GM23338 (cell line): Measurements from ENCODE around the gene TOMM5. TPM values are rescaled to one million over a fixed set of nuclear protein-coding genes. Genes with fewer than 3 reads are reported as not detected.

Source experiments
- ATAC-seq: fragments of 200-7000 bp; cut with Tn5 transposase; 3 replicates; pipeline ENCODE4 v1.9.1; 2020
- DNase-seq: peaks from one replicate; pipeline ENCODE4 v3.0.0-alpha.2; 2015; ENCODE audit warnings: low spot score
- H2AFZ ChIP-seq: fragments of 200-600 bp; sonication (generic); 2 replicates; pipeline ENCODE4 v1.8.0; 2016; ENCODE audit warnings: antibody characterized with exemption, mild to moderate bottlenecking, moderate library complexity
- H3F3A ChIP-seq: fragments of 200-600 bp; sonication (generic); replicated peaks from 2 replicates; pipeline ENCODE4 v1.8.0; 2017; ENCODE audit warnings: antibody characterized with exemption, mixed run types, low read depth
- H3K27ac ChIP-seq: fragments of 200-600 bp; sonication (generic); 2 replicates; pipeline ENCODE4 v1.6.1; 2016; ENCODE audit warnings: low read depth
- H3K27me3 ChIP-seq: fragments of 200-600 bp; sonication (generic); 2 replicates; pipeline ENCODE4 v1.8.0; 2016; ENCODE audit warnings: mild to moderate bottlenecking, mixed run types, moderate library complexity; ENCODE audit not compliant: insufficient read depth
- H3K36me3 ChIP-seq: fragments of 200-600 bp; sonication (generic); 2 replicates; pipeline ENCODE4 v1.8.0; 2016; ENCODE audit warnings: mild to moderate bottlenecking; ENCODE audit not compliant: insufficient read depth
- H3K4me1 ChIP-seq: fragments of 200-600 bp; sonication (generic); 2 replicates; pipeline ENCODE4 v1.8.0; 2016; ENCODE audit warnings: mild to moderate bottlenecking, moderate library complexity; ENCODE audit not compliant: insufficient read depth
- H3K4me2 ChIP-seq: fragments of 200-600 bp; sonication (generic); 2 replicates; pipeline ENCODE4 v1.7.1; 2017; ENCODE audit warnings: mixed run types
- H3K4me3 ChIP-seq: fragments of 200-600 bp; sonication (generic); 2 replicates; pipeline ENCODE4 v1.6.1; 2016; ENCODE audit warnings: mixed run types
- H3K79me2 ChIP-seq: fragments of 200-600 bp; sonication (generic); replicated peaks from 2 replicates; pipeline ENCODE4 v1.8.0; 2017; ENCODE audit warnings: mild to moderate bottlenecking; ENCODE audit not compliant: insufficient read depth
- H3K9me2 ChIP-seq: fragments of 200-600 bp; sonication (generic); 2 replicates; pipeline ENCODE4 v1.8.0; 2017; ENCODE audit not compliant: insufficient read depth
- H4K20me1 ChIP-seq: fragments of 200-600 bp; sonication (generic); replicated peaks from 2 replicates; pipeline ENCODE4 v1.8.0; 2017; ENCODE audit warnings: mild to moderate bottlenecking; ENCODE audit not compliant: insufficient read depth
- H3K27ac Mint-ChIP-seq: 2 replicates; pipeline ENCODE4 v1.8.0; 2020; ENCODE audit warnings: inconsistent platforms, mild to moderate bottlenecking, moderate library complexity, mixed read lengths
- H3K27me3 Mint-ChIP-seq: 3 replicates; pipeline ENCODE4 v1.8.0; 2022; ENCODE audit warnings: low read depth, mild to moderate bottlenecking, moderate library complexity, mixed read lengths, inconsistent platforms; ENCODE audit not compliant: insufficient read depth, poor library complexity
- H3K36me3 Mint-ChIP-seq: 3 replicates; pipeline ENCODE4 v1.8.0; 2021; ENCODE audit warnings: low read depth, mild to moderate bottlenecking, inconsistent platforms, moderate library complexity, mixed read lengths
- H3K4me1 Mint-ChIP-seq: 3 replicates; pipeline ENCODE4 v1.8.0; 2020; ENCODE audit warnings: mild to moderate bottlenecking, inconsistent platforms, mixed read lengths
- H3K4me3 Mint-ChIP-seq: 3 replicates; pipeline ENCODE4 v1.8.0; 2021; ENCODE audit warnings: moderate library complexity, mild to moderate bottlenecking, inconsistent platforms, mixed read lengths
- H3K9me3 Mint-ChIP-seq: 3 replicates; pipeline ENCODE4 v1.8.0; 2020; ENCODE audit warnings: moderate library complexity, mild to moderate bottlenecking, inconsistent platforms, mixed read lengths
- CREB1 ChIP-seq: fragments of 250-450 bp; sonication (Bioruptor Pico); IDR thresholded peaks from 2 replicates; pipeline ENCODE4 v1.5.0; 2020; ENCODE audit warnings: low read depth, mild to moderate bottlenecking, moderate library complexity
- CTCF ChIP-seq, 2 experiments: fragments of 200-600 bp in 1 of 2; sonication (generic) in 1 of 2; conservative IDR thresholded peaks; 2 replicates each; pipeline versions ENCODE4 v1.5.1 to v1.6.1; 2016 to 2017; ENCODE audit warnings: antibody characterized with exemption in 2 of 2, low read depth in 2 of 2, mild to moderate bottlenecking in 2 of 2, moderate library complexity in 1 of 2
- ETS1 ChIP-seq: IDR thresholded peaks from 2 replicates; pipeline ENCODE4 v1.6.1; 2016; ENCODE audit warnings: antibody characterized with exemption
- EZH2 ChIP-seq: fragments of 200-600 bp; sonication (generic); IDR thresholded peaks from one replicate; pipeline ENCODE4 v1.8.0; 2017; ENCODE audit warnings: antibody characterized with exemption, mild to moderate bottlenecking, low read depth; ENCODE audit not compliant: unreplicated experiment
- EZH2phosphoT487 ChIP-seq: fragments of 200-600 bp; sonication (generic); IDR thresholded peaks from one replicate; pipeline ENCODE4 v1.8.1; 2018; ENCODE audit warnings: antibody characterized with exemption; ENCODE audit not compliant: unreplicated experiment
- JUNB ChIP-seq: IDR thresholded peaks from one replicate; pipeline ENCODE4 v1.6.1; 2016; ENCODE audit warnings: antibody characterized with exemption; ENCODE audit not compliant: unreplicated experiment
- NANOG ChIP-seq: IDR thresholded peaks from 2 replicates; pipeline ENCODE4 v1.6.1; 2016; ENCODE audit warnings: antibody characterized with exemption, borderline replicate concordance
- POLR2AphosphoS5 ChIP-seq: IDR thresholded peaks from 2 replicates; pipeline ENCODE4 v1.6.1; 2016; ENCODE audit warnings: antibody characterized with exemption, low read depth
- REST ChIP-seq: IDR thresholded peaks from one replicate; pipeline ENCODE4 v1.6.1; 2018; ENCODE audit warnings: antibody characterized with exemption; ENCODE audit not compliant: unreplicated experiment
- STAT1 ChIP-seq: IDR thresholded peaks from one replicate; pipeline ENCODE4 v1.6.1; 2016; ENCODE audit warnings: antibody characterized with exemption; ENCODE audit not compliant: unreplicated experiment
- ZNF114 ChIP-seq: fragments of 250-450 bp; sonication (Bioruptor Pico); IDR thresholded peaks from 2 replicates; pipeline ENCODE4 v1.5.0; 2020; ENCODE audit warnings: mild to moderate bottlenecking, moderate library complexity
- ZNF331 ChIP-seq: fragments of 250-450 bp; sonication (Bioruptor Pico); IDR thresholded peaks from 2 replicates; pipeline ENCODE4 v1.5.0; 2020; ENCODE audit warnings: low read depth, mild to moderate bottlenecking, moderate library complexity
- ZNF462 ChIP-seq: fragments of 250-450 bp; sonication (Bioruptor Pico); IDR thresholded peaks from 2 replicates; pipeline ENCODE4 v1.5.0; 2020; ENCODE audit warnings: mild to moderate bottlenecking, moderate library complexity
- polyA plus RNA-seq: library from polyadenylated mRNA; unstranded; fragments of >200 nt; fragmentation: Nextera tagmentation; extraction: Ambion mirVana; gene quantifications from 2 replicates; pipeline ENCODE4 v1.2.1, GENCODE V29; 2016
- total RNA-seq: library from RNA; depleted of rRNA; stranded (reverse); fragments of >200 nt; shearing (Covaris generic); gene quantifications from 2 replicates; pipeline ENCODE4 v1.2.3, GENCODE V29; 2014

The TOMM5 gene
- total and polyA plus RNA-seq, 2 experiments from 2014 or later = 158 to 529 TPM

- Histone ChIP-seq H3F3A (no peaks in the 10 kb centered on the region), H4K20me1 (no peaks in the 10 kb centered on the region; the same call in 1 of the 2 replicates), H3K27ac (no peak overlapping the region), H3K27me3 (no peaks in the 10 kb centered on the region), H3K79me2 (no peaks in the 10 kb centered on the region), H3K9me2 (0 out of 2 replicates have a peak, but pooled peaks cover 4% of the 10 kb centered on the region), H3K36me3 (no peaks in the 10 kb centered on the region), H3K4me3 (no peak overlapping the region), H3K4me2 (no peak overlapping the region), H2AFZ (no peak overlapping the region), H3K4me1 (no peaks in the 10 kb centered on the region)
- ATAC-seq = no peak
- Mint-ChIP-seq H3K36me3 (no peaks in the 10 kb centered on the region), H3K27ac (no peak overlapping the region), H3K4me1 (no peaks in the 10 kb centered on the region), H3K9me3 (no peaks in the 10 kb centered on the region), H3K4me3 (no peak overlapping the region), H3K27me3 (peaks cover 2% of the 10 kb centered on the region)
- no peak for TF ChIP-seq CTCF (conservative IDR thresholded peaks at IDR 0.05; ENCODE audit: low read depth in 2 of 2)
- no peak for TF ChIP-seq REST
- TF ChIP-seq POLR2AphosphoS5 = no peak
- no peak for TF ChIP-seq ZNF331 (CRISPR knock-in tag)
- TF ChIP-seq ZNF462 (CRISPR knock-in tag) = no peak
- no peak for TF ChIP-seq ETS1
- no peak for TF ChIP-seq EZH2
- TF ChIP-seq ZNF114 (CRISPR knock-in tag) = no peak
- no peak for TF ChIP-seq STAT1
- no peak for TF ChIP-seq EZH2phosphoT487
- no peak for TF ChIP-seq NANOG
- no peak for TF ChIP-seq CREB1 (CRISPR knock-in tag)
- no peak for TF ChIP-seq JUNB
- DNase-seq = no peak
Measured at GRCh38 chr9:37604296-37604695, 11.9 kb upstream of the TOMM5 start.
